ENCODE measurements around the gene ANKMY1. TPM values are rescaled to one million over a fixed set of nuclear protein-coding genes. Genes with fewer than 3 reads are reported as not detected.

The ANKMY1 gene
- total RNA-seq, 3 donors from 2014 or later (not counting 1 experiment from before 2014, with no cell fraction given), result 43.8 to 51.5 (median 46.6) TPM

DNA sequence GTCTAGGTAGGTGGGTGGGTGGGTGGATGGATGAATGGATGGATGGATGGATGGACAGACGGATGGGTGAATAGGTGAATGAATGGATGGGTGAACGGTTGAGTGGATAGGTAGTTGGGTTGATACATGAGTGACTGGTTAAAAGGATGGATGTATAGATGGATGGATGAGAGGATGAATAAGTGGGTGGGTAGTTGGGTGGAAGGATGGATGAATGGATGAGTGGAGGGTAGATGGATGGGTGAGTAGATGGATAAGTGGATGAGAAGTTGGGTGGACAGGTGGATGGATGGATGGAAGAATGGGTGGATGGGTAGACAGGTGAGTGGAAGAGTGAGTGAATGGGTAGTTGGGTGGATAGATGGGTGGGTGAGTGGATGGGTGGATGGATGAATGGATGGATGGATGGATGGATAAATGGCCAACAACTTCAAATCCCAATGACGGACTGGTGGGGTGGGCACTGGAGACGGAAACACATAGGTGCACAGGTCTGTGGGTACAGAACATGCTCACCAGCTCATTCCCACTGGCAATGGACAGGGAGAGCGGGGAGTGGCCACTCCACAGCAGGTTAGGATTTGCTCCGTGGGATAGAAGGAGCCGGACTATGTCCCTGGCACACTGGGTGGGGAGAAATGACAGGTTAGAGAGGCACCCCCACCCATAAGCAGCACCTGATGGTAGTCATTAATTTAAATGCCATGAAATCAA is 48.8 kb downstream of the ANKMY1 start:
- ATAC-seq (no peak), DNase-seq (no peak)
- H3K4me1 ChIP-seq (ENCODE audit: control insufficient read depth, insufficient read depth, low read length), result peaks cover 6% of the 10 kb centered on the region
- no peak for TF ChIP-seq CTCF (IDR thresholded peaks at IDR 0.05)
- H3K4me3 ChIP-seq (ENCODE audit: low read length), result no peak overlapping the region
- WGBS (ENCODE audit: insufficient coverage), result 100% methylated on average over 5 of the region's 7 CpGs
- H3K36me3 ChIP-seq (ENCODE audit: control insufficient read depth, insufficient read depth, low read length), result no peaks in the 10 kb centered on the region
- no peak overlapping the region for H3K4me3 Mint-ChIP-seq
- no peak overlapping the region for H3K27ac ChIP-seq (ENCODE audit: low read length)
- no peaks in the 10 kb centered on the region for H3K36me3 Mint-ChIP-seq
- peaks cover 3 to 15% of the 10 kb centered on the region in 2 donors for H3K4me1 Mint-ChIP-seq
- intact Hi-C loops (cut with micrococcal nuclease), result no loop called here
- no peaks in the 10 kb centered on the region for H3K9me3 Mint-ChIP-seq
- H3K27me3 Mint-ChIP-seq (ENCODE audit: low read depth in 2 of 2), result no peaks in the 10 kb centered on the region
- H3K27me3 ChIP-seq (ENCODE audit: control insufficient read depth, insufficient read depth, low read length), result no peaks in the 10 kb centered on the region
- H3K9me3 ChIP-seq (ENCODE audit: control insufficient read depth, insufficient read depth, low read length), result no peaks in the 10 kb centered on the region
- peak overlapping the region in 1 of 2 donors; percentile 4 for H3K27ac Mint-ChIP-seq

DNA sequence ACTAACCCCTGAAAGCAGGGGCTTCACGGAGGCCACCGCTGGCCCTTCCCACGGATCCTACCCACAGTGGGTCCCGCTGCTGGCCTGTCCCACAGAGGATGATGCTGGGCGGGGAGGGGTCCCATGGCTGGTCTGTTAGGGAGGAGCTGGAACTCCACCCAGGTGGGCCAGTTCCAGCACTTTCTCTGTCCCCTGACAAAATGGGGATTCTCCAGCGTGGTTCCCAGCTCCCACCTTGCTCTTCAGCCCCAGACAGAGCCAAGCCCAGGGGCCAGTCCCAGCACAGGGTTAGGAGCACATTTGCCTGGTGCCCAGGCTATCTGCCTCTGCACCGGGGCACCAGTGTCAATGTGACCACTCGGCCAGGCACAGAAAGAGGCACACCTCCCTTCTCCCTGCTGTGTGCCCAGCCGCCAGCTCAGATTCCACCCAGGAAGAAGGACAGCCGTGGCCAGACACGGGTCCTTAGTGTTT is 50.0 kb downstream of the ANKMY1 start:
- H3K4me1 ChIP-seq (ENCODE audit: control insufficient read depth, insufficient read depth, low read length), result no peaks in the 10 kb centered on the region
- Mint-ChIP-seq H3K36me3 (no peaks in the 10 kb centered on the region), H3K4me1 (peaks cover 0 to 5% of the 10 kb centered on the region in 2 donors), H3K4me3 (no peak overlapping the region), H3K27ac (no peak overlapping the region), H3K9me3 (no peaks in the 10 kb centered on the region), H3K27me3 (ENCODE audit: low read depth in 2 of 2) (no peaks in the 10 kb centered on the region)
- intact Hi-C loops (cut with micrococcal nuclease), result no loop called here
- no peak for DNase-seq
- H3K4me3 ChIP-seq (ENCODE audit: low read length), result no peak overlapping the region
- no peaks in the 10 kb centered on the region for H3K36me3 ChIP-seq (ENCODE audit: control insufficient read depth, insufficient read depth, low read length)
- H3K27ac ChIP-seq (ENCODE audit: low read length), result no peak overlapping the region
- no peaks in the 10 kb centered on the region for H3K27me3 ChIP-seq (ENCODE audit: control insufficient read depth, insufficient read depth, low read length)
- WGBS (ENCODE audit: insufficient coverage), result 97% methylated on average over 11 of the region's 11 CpGs
- no peak for ATAC-seq
- H3K9me3 ChIP-seq (ENCODE audit: control insufficient read depth, insufficient read depth, low read length), result no peaks in the 10 kb centered on the region
- TF ChIP-seq CTCF (IDR thresholded peaks at IDR 0.05), result no peak

GRCh38 chr2:240507060-240507777 is 50.6 kb downstream of the ANKMY1 start:
- H3K9me3 Mint-ChIP-seq, result no peaks in the 10 kb centered on the region
- H3K4me3 Mint-ChIP-seq, result no peak overlapping the region
- H3K36me3 Mint-ChIP-seq, result no peaks in the 10 kb centered on the region
- TF ChIP-seq CTCF (IDR thresholded peaks at IDR 0.05), result no peak
- no peak overlapping the region for H3K27ac Mint-ChIP-seq
- Histone ChIP-seq H3K27ac (ENCODE audit: low read length) (no peak overlapping the region), H3K4me1 (ENCODE audit: control insufficient read depth, insufficient read depth, low read length) (no peaks in the 10 kb centered on the region), H3K4me3 (ENCODE audit: low read length) (no peak overlapping the region), H3K36me3 (ENCODE audit: control insufficient read depth, insufficient read depth, low read length) (no peaks in the 10 kb centered on the region), H3K9me3 (ENCODE audit: control insufficient read depth, insufficient read depth, low read length) (no peaks in the 10 kb centered on the region), H3K27me3 (ENCODE audit: control insufficient read depth, insufficient read depth, low read length) (no peaks in the 10 kb centered on the region)
- H3K4me1 Mint-ChIP-seq, result peaks cover 0 to 5% of the 10 kb centered on the region in 2 donors
- DNase-seq (no peak), ATAC-seq (no peak)
- no peaks in the 10 kb centered on the region for H3K27me3 Mint-ChIP-seq (ENCODE audit: low read depth in 2 of 2)
- 92% methylated on average over 5 of the region's 6 CpGs for WGBS (ENCODE audit: insufficient coverage)
- intact Hi-C loops (cut with micrococcal nuclease), result no loop called here

Data from natural killer cell (primary cell).